ENCODE measurements around the gene ATP6V0B. TPM values are rescaled to one million over a fixed set of nuclear protein-coding genes. Genes with fewer than 3 reads are reported as not detected.

ATP6V0B gene
- polyA plus RNA-seq, 2 of the 4 experiments (the other 2 are of a cell fraction): 97.0 to 101 TPM

- TF ChIP-seq CEBPB (IDR thresholded peaks at IDR 0.05) (no peak), RFX5 (IDR thresholded peaks at IDR 0.05) (no peak), JUN (IDR thresholded peaks at IDR 0.05) (peak in 1 of 2 experiments; percentile 66; a peak in 2 of 5 replicates), BCL3 (IDR thresholded peaks at IDR 0.05) (0 out of 3 replicates have a peak, but pooled peaks have one; percentile 9), NR3C1 (IDR thresholded peaks at IDR 0.05) (no peak), FOSL2 (IDR thresholded peaks at IDR 0.05) (no peak), FOSL2 (CRISPR knock-in tag; IDR thresholded peaks at IDR 0.05) (no peak), BHLHE40 (IDR thresholded peaks at IDR 0.05; ENCODE audit: low read depth, low read length) (peak; percentile 65), FOXS1 (CRISPR knock-in tag; IDR thresholded peaks at IDR 0.05) (no peak), ZSCAN20 (CRISPR knock-in tag; IDR thresholded peaks at IDR 0.05) (no peak), ESRRA (IDR thresholded peaks at IDR 0.05; ENCODE audit: borderline replicate concordance, low read length) (no peak)
- TF ChIP-seq, protein P1, sequence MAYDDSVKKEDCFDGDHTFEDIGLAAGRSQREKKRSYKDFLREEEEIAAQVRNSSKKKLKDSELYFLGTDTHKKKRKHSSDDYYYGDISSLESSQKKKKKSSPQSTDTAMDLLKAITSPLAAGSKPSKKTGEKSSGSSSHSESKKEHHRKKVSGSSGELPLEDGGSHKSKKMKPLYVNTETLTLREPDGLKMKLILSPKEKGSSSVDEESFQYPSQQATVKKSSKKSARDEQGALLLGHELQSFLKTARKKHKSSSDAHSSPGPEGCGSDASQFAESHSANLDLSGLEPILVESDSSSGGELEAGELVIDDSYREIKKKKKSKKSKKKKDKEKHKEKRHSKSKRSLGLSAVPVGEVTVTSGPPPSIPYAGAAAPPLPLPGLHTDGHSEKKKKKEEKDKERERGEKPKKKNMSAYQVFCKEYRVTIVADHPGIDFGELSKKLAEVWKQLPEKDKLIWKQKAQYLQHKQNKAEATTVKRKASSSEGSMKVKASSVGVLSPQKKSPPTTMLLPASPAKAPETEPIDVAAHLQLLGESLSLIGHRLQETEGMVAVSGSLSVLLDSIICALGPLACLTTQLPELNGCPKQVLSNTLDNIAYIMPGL (CRISPR knock-in tag; IDR thresholded peaks at IDR 0.05; ENCODE audit: borderline replicate concordance): no peak
- TF ChIP-seq, protein P2, sequence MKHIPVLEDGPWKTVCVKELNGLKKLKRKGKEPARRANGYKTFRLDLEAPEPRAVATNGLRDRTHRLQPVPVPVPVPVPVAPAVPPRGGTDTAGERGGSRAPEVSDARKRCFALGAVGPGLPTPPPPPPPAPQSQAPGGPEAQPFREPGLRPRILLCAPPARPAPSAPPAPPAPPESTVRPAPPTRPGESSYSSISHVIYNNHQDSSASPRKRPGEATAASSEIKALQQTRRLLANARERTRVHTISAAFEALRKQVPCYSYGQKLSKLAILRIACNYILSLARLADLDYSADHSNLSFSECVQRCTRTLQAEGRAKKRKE (CRISPR knock-in tag; IDR thresholded peaks at IDR 0.05; ENCODE audit: low read depth): no peak
Observed at GRCh38 chr1:43991476-43992231, 16.9 kb downstream of the ATP6V0B start, which contains the start of gene CCDC24 (continued).

DNA sequence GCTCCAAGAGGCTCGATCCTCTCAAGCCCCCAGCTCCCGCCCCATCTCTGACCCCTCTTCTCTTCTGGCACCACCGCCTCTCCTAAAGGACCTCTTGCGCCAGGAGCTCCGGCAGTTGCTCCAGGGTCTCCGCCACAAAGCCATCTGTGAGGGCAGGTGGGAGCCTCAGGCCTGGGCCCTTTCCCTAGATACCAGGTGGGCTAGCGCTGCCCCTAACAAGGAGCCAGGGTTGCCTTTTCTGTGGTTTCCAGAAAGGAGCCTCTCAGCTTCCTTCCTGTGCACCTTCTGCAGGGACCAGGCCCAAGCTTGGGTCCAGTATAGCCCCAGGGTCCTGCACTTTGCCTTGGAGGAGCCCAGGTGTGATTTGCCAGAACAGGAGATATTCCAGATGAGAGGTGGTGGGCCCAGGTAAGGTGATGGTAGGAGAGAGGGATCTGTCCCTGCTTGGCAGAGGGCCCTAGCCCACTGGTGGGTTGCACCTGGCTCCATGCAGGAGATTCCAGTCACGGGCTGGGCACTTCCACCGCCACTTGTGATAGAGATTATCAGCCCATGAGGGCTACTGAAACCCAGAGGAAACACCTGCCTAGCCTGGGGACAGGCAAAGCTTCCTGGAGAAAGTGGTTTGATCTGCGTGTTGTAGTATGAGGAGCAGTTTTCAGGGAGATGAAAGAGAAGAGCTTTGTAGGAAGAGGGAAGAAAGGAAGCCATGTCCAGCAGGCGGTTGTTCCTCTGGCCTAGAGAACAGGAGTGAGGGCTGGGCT lies 17.7 kb downstream of the ATP6V0B start:
- H3K4me2 ChIP-seq: peak overlapping the region; percentile 98
- CTCF ChIA-PET: interaction anchor here (1.0 to 5.0 kb wide), 5 partner anchors 10 to 229 kb away, joined by 3 to 51 read pairs (median 18); no protein-coding TSS in a partner anchor
- TF ChIP-seq MAFK (IDR thresholded peaks at IDR 0.05; ENCODE audit: partially characterized antibody) (no peak), SREBF2 (IDR thresholded peaks at IDR 0.05) (no peak), TFCP2L1 (CRISPR knock-in tag; IDR thresholded peaks at IDR 0.05) (no peak), POLR2A (IDR thresholded peaks at IDR 0.05; ENCODE audit: low read length) (no peak), SMC3 (IDR thresholded peaks at IDR 0.05) (no peak), HOXB13 (CRISPR knock-in tag; IDR thresholded peaks at IDR 0.05; ENCODE audit: low read depth) (no peak), CTCF (IDR thresholded peaks at IDR 0.05) (no peak), EP300 (IDR thresholded peaks at IDR 0.05) (no peak), ZFP36 (IDR thresholded peaks at IDR 0.05; ENCODE audit: borderline replicate concordance, partially characterized antibody) (no peak), FOSB (CRISPR knock-in tag; IDR thresholded peaks at IDR 0.05) (no peak), CEBPB (IDR thresholded peaks at IDR 0.05) (no peak)
- TF ChIP-seq, protein P3, sequence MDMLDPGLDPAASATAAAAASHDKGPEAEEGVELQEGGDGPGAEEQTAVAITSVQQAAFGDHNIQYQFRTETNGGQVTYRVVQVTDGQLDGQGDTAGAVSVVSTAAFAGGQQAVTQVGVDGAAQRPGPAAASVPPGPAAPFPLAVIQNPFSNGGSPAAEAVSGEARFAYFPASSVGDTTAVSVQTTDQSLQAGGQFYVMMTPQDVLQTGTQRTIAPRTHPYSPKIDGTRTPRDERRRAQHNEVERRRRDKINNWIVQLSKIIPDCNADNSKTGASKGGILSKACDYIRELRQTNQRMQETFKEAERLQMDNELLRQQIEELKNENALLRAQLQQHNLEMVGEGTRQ (IDR thresholded peaks at IDR 0.05): no peak
- H3K27ac ChIP-seq: peak overlapping the region; percentile 87 to 89
- POLR2A ChIA-PET: no interaction called here
- no peaks in the 10 kb centered on the region for H3K9me3 ChIP-seq
- H3K4me1 ChIP-seq: peaks cover 19% of the 10 kb centered on the region
- peak overlapping the region; percentile 84 for H3K4me3 ChIP-seq
- 81% methylated on average over 10 of the region's 11 CpGs for WGBS (ENCODE audit: missing lambda C conversion rate)
- DNase-seq (ENCODE audit: low read depth in 1 of 2, low spot score in 1 of 2) (no peak), ATAC-seq (no peak), FAIRE-seq (no peak)

Data from A549 (cell line).